ENCODE data around the gene ZCCHC10. TPM values are rescaled to one million over a fixed set of nuclear protein-coding genes. Genes with fewer than 3 reads are reported as not detected.

ZCCHC10 gene
- total RNA-seq = 16.7 TPM
- long read RNA-seq, transcript ZCCHC10-207 (5 exons, 1,070 nt) = minor isoform, 5 of 22 reads
- long read RNA-seq, transcript ZCCHC10-201 (4 exons, 2,178 nt) = major isoform, 13 of 22 reads
- long read RNA-seq, partial matches to known transcripts = 3 of 22 reads
- long read RNA-seq, other reads (novel, unspliced or antisense) = 0 of 22 reads

GRCh38 chr5:133025804-133026663 lies at the start of gene ZCCHC10:
TSS of gene ZCCHC10 (minus strand) at chr5:133026549. CDS start at chr5:133026537, 12 bp downstream.
- DNase-seq = peak; percentile 95
- intact Hi-C loops (cut with micrococcal nuclease) = no loop called here
- peak; percentile 100 for ATAC-seq

GRCh38 chr5:133075572-133076536 lies 49.5 kb upstream of the ZCCHC10 start:
- intact Hi-C loops (cut with micrococcal nuclease) = no loop called here
- DNase-seq (no peak), ATAC-seq (no peak)

DNA sequence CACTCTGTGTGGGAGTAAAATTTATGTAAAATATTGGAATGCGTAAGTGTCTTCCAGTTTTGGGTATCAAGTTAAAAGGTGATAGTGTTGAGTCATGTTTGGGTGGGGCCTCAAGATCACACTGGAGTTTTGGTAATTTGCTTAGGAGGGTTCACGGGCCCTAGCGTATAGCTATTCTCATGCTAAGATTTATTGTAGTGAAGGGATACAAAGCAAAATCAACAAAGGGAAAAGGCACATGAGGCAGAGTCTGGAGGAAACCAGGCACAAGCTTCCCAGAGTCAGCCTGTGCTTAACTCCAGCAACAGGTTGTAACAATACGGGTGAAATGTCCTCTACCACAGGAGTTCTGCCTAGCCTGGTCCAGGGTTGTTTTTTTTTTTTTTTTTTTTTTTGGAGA lies 45.7 kb upstream of the ZCCHC10 start:
- intact Hi-C loops (cut with micrococcal nuclease) = no loop called here
- DNase-seq = no peak
- ATAC-seq = no peak

- intact Hi-C loops (cut with micrococcal nuclease) = no loop called here
- ATAC-seq (no peak), DNase-seq (no peak)
These were observed 39.7 kb upstream of the ZCCHC10 start for GRCh38 chr5:133066045-133066444.

DNA sequence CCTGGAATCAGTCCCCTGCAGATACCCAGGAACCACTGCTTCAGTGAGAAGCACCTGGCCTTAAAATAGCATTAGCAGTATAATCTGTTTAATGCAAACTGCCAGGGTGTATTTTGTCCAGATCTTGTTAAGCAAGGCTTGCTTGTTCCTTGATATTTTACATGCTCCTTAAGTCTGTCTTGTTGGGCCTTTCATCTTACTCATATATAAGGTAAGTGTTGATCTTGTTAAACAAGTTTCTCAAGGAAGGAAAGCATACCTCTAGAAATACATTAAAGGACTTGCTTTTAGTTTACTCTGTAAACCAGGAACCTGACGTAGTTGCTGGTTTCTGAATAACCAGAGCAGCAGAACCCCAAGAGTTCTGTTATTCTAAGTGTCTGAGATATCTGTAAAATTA lies 39.1 kb upstream of the ZCCHC10 start:
- DNase-seq (no peak), ATAC-seq (peak; percentile 22)
- intact Hi-C loops (cut with micrococcal nuclease) = no loop called here

- ATAC-seq = no peak
- intact Hi-C loops (cut with micrococcal nuclease) = no loop called here
These were observed 37.6 kb upstream of the ZCCHC10 start for GRCh38 chr5:133063965-133064364.

GRCh38 chr5:133062276-133062675 lies 35.9 kb upstream of the ZCCHC10 start:
- ATAC-seq = no peak
- intact Hi-C loops (cut with micrococcal nuclease) = no loop called here
- DNase-seq = no peak

More at GRCh38 chr5:133063965-133064364, 37.6 kb upstream of the ZCCHC10 start:
- DNase-seq = no peak

DNA sequence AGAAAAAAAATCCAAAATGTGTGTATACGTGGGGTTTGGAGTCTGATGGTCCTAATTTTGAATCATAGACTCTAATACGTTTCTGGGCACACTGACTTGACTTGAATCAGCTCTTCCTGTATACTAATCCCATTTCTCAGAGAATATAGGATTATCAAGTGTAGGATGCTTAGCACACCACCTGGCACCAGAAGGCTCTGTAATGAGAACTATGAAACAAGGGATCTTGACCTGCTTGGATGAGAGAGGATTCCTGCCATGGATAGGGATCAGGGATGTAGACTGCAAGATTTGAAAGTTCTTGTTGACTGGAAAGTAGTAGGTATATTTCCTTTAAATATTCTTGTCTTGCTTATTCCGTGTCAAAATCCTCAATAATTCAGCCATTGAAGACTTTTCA lies 33.3 kb upstream of the ZCCHC10 start:
- ATAC-seq (no peak), DNase-seq (no peak)
- intact Hi-C loops (cut with micrococcal nuclease) = no loop called here

DNA sequence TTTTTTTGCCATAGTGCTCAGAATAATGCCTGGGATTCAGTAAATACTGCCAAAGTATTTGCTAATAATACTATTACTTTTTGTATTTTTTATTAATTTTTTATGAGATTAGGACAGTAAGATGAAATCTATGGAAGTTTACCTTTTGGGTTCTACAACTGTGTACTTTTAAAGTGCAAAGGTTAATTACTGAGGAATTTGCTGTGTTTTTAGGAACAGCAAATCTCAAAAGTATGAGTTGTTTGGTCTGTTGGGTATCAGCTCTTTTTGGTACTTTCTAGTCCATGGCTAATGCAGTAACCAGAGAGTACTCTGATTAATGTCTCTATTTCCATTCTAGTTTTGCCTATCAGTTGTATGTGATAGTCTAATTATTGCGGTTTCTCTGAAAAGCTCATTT lies 30.5 kb upstream of the ZCCHC10 start:
- ATAC-seq (no peak), DNase-seq (no peak)
- intact Hi-C loops (cut with micrococcal nuclease) = no loop called here

DNA sequence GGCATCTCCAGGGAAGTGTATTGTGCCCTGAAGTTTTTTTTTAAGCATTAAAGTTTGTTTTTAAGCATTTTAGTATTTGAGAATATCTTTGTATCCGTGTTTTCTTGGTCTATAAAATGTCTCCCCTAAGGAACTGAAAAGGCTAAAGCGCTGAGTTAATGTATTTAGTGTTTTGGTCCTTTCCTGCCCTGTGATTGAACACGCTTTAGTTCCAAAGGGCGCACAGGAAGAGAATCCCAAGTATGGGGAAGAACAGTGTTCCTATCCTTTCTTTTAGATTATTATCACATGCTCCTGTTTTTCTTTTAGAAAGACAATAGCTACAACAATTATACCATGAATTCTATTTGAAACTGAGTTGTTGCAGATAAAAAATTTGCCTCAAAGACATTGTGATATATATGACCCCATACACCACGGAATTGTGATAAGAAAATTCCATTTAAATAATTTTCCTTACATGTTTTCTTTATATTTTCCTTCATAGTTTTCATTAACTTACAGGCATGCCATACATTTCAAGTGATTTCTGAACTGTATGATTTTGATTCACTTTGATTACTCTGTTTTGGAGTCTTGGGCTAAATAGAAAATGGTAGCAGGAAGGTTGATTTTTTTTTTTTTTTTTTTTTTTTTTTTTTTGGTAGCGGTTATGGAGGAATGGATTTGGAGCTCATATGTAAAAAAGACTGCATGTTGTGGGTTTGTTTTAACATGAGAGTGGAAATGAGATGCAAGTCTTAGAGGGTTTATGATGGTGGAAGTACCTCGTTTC lies 28.5 kb upstream of the ZCCHC10 start:
- no peak for ATAC-seq
- no peak for DNase-seq
- intact Hi-C loops (cut with micrococcal nuclease) = no loop called here

DNA sequence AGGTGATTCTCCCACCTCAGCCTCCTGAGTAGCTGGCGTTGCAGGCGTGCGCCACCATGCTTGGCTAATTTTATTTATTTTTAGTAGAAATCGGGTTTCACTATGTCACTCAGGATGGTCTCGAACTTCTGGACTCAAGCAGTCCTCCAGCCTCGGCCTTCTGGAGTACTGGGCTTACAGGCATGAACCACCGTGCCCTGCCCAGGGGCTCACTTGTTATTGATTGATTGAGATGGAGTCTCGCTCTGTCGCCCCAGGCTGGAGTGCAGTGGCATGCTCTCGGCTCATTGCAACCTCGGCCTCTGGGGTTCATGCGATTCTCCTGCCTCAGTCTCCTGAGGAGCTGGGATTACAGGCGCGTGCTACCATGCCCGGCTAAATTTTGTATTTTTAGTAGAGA lies 27.1 kb upstream of the ZCCHC10 start:
- intact Hi-C loops (cut with micrococcal nuclease) = no loop called here
- ATAC-seq = no peak
- DNase-seq = no peak

- ATAC-seq (peak; percentile 48), DNase-seq (peak; percentile 78)
- intact Hi-C loops (cut with micrococcal nuclease) = no loop called here
These were observed 26.2 kb upstream of the ZCCHC10 start for GRCh38 chr5:133052317-133053175.

DNA sequence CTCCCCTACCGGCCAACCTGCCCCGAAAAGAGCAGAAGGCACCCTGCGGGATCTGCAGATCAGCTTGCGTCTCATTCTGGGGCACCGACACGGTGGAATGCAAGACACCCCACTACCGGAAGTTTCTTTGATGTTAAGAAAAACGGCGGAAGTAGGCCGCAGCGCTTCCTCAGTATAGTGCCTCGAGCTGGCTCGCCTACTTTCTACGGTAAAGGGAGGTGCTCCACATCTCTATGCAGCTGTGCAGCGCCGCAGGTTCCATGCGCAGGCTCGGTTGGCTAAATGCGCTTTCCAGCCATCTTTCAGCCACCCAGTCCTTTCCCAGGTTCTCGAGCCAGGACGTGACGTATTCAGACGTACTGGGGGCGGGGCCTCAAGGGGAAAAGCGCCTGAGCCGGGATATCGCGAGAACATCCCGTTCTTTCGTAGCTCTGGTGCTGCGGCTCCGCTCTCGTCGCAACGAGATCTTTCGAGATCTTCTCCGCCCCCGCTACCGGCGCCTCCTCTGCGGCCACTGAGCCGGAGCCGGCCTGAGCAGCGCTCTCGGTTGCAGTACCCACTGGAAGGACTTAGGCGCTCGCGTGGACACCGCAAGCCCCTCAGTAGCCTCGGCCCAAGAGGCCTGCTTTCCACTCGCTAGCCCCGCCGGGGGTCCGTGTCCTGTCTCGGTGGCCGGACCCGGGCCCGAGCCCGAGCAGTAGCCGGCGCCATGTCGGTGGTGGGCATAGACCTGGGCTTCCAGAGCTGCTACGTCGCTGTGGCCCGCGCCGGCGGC lies 25.4 kb upstream of the ZCCHC10 start, which contains the start of gene HSPA4:
TSS of gene HSPA4 (plus strand) at position 472 of the 775 bp plus-strand sequence. CDS start at position 710, 238 bp downstream.
- intact Hi-C loops (cut with micrococcal nuclease) = no loop called here
- DNase-seq = peak; percentile 97
- ATAC-seq = peak; percentile 91

GRCh38 chr5:133051061-133051541 lies 24.8 kb upstream of the ZCCHC10 start:
- no peak for DNase-seq

DNA sequence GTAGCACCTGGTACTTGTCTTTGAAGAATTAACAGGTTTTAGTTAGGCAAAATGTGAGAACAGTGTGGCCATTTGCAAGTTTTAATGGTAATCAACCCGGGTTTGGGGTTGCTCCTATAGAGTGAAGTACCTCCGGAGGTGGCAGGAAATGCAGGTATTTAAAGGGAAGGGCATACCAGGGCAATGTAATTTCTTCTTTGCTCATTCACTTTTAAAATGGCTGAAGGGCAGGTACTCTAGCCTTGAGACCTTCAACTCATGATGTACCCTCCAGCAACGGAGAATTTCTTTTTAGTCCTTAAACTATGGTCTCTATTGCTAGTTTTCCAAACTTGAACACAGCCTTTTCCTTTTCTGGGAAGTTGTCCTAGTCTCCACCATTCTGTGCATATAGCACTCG lies 24.2 kb upstream of the ZCCHC10 start:
- intact Hi-C loops (cut with micrococcal nuclease) = no loop called here
- no peak for DNase-seq
- ATAC-seq = no peak

More at GRCh38 chr5:133051061-133051541, 24.8 kb upstream of the ZCCHC10 start:
- intact Hi-C loops (cut with micrococcal nuclease) = no loop called here
- ATAC-seq = peak; percentile 1

DNA sequence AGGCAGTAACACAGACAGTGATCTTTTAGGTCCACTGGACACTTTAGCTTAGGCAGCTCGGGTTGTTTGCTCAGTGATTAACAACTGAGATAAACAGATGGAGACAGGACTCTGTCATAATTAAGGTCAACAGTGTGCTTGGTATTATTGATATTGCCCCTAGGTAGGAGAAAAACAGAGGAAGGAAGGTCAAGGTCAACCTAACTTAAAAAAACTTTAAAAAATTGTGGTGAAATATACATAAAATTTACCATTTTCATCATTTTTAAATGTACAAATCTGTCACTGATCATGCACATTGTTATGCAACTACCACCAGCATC lies 23.3 kb upstream of the ZCCHC10 start:
- DNase-seq = no peak
- no peak for ATAC-seq
- intact Hi-C loops (cut with micrococcal nuclease) = no loop called here
